CD4-positive, alpha-beta T cell (primary cell): ENCODE measurements around the gene RAMP3. TPM values are rescaled to one million over a fixed set of nuclear protein-coding genes. Genes with fewer than 3 reads are reported as not detected.
"Not testable (repeated sequence)": the region's sequence is repeated elsewhere in the genome, so short reads cannot be mapped to it uniquely, and the experiment has no call there.

Experiments used
- ATAC-seq: fragments of 200-7000 bp; cut with Tn5 transposase; one replicate; pipeline ENCODE4 v1.10.0; 2022; ENCODE audit warnings: mild to moderate bottlenecking; ENCODE audit not compliant: poor library complexity
- CTCF ChIA-PET: fragments of 350-600 bp; sonication (Branson Sonifier 250); formaldehyde crosslinking; loops from one replicate; lab custom pipeline; 2021; ENCODE audit warnings: antibody characterized with exemption, inconsistent platforms; lab: Charles Lee
- POLR2A ChIA-PET: fragments of 350-600 bp; sonication (Branson Sonifier 250); formaldehyde crosslinking; loops from one replicate; lab custom pipeline; 2021; ENCODE audit warnings: antibody characterized with exemption, inconsistent platforms; lab: Charles Lee
- DNase-seq, 14 experiments: peaks; one replicate each; pipeline ENCODE4 v3.0.0-alpha.2; 2013 to 2020; ENCODE audit warnings: mixed read lengths in 2 of 14
- H3K27ac ChIP-seq, 2 donors: one replicate each; pipeline versions ENCODE4 v1.5.1 to v1.7.0; 2013; ENCODE audit warnings: low read length in 2 of 2, low read depth in 1 of 2, mild to moderate bottlenecking in 1 of 2
- H3K27me3 ChIP-seq, 2 experiments: 1 replicate in 1 of 2; 2 replicates in 1 of 2; pipeline versions ENCODE4 v1.6.1 to v1.7.0; 2013; ENCODE audit warnings: low read length in 2 of 2, control low read depth in 1 of 2, mild to moderate bottlenecking in 1 of 2, moderate library complexity in 1 of 2; ENCODE audit not compliant: insufficient read depth in 2 of 2, control insufficient read depth in 1 of 2
- H3K36me3 ChIP-seq: one replicate; pipeline ENCODE4 v1.6.1; 2013; ENCODE audit warnings: low read length, control low read depth; ENCODE audit not compliant: insufficient read depth
- H3K4me1 ChIP-seq: one replicate; pipeline ENCODE4 v1.6.1; 2013; ENCODE audit warnings: low read length, control low read depth; ENCODE audit not compliant: insufficient read depth
- H3K4me3 ChIP-seq: one replicate; pipeline ENCODE4 v1.5.1; 2013; ENCODE audit warnings: mild to moderate bottlenecking, low read length, moderate library complexity
- H3K9me3 ChIP-seq, 2 experiments: 1 replicate in 1 of 2; 2 replicates in 1 of 2; pipeline versions ENCODE4 v1.6.1 to v1.7.0; 2013; ENCODE audit warnings: low read length in 2 of 2, mild to moderate bottlenecking in 2 of 2, control low read depth in 1 of 2, moderate library complexity in 1 of 2; ENCODE audit not compliant: control insufficient read depth in 1 of 2, insufficient read depth in 1 of 2
- H3K27ac Mint-ChIP-seq: one replicate; pipeline ENCODE4 v1.8.0; 2020; ENCODE audit warnings: mixed read lengths
- H3K27me3 Mint-ChIP-seq: one replicate; pipeline ENCODE4 v1.8.0; 2021; ENCODE audit warnings: mixed read lengths
- H3K36me3 Mint-ChIP-seq: one replicate; pipeline ENCODE4 v1.8.0; 2021; ENCODE audit warnings: low read depth, mixed read lengths
- H3K4me1 Mint-ChIP-seq: one replicate; pipeline ENCODE4 v1.8.0; 2021; ENCODE audit warnings: low read depth, mixed read lengths
- H3K4me3 Mint-ChIP-seq: one replicate; pipeline ENCODE4 v1.8.0; 2020; ENCODE audit warnings: mild to moderate bottlenecking, mixed read lengths
- H3K9me3 Mint-ChIP-seq: one replicate; pipeline ENCODE4 v1.8.0; 2020; ENCODE audit warnings: mixed read lengths
- intact Hi-C, 2 experiments: fragments of 100-400 bp; cut with DNase I in 1 of 2; cut with micrococcal nuclease in 1 of 2; formaldehyde crosslinking; loops; one replicate each; pipeline versions ENCODE4 v1.15.1 to v1.9.0; 2023 to 2025; cut with DNase I, micrococcal nuclease
- total RNA-seq, 174 experiments: library from RNA in 2 of 174; stranded (reverse) in 2 of 174; gene quantifications; one replicate each; pipeline ENCODE4 v1.2.3 and lab custom pipeline; 2021 to 2026
- TF ChIP-seq, protein P1 (sequence below): fragments of 200-600 bp; IDR thresholded peaks from one replicate; pipeline ENCODE4 v1.8.0; 2022; ENCODE audit warnings: antibody characterized with exemption, mild to moderate bottlenecking

RAMP3 gene
- total RNA-seq, 2 experiments from 2014 or later: not detected

GRCh38 chr7:45112648-45113047 lies 44.9 kb upstream of the RAMP3 start:
- Mint-ChIP-seq H3K27me3 (peaks cover 9% of the 10 kb centered on the region), H3K4me1 (peaks cover 48% of the 10 kb centered on the region), H3K36me3 (peaks cover 38% of the 10 kb centered on the region), H3K9me3 (no peaks in the 10 kb centered on the region), H3K4me3 (peak overlapping the region; percentile 98), H3K27ac (peak overlapping the region; percentile 96)
- no peak overlapping the region for H3K27ac ChIP-seq
- no peak for ATAC-seq
- H3K9me3 ChIP-seq: no peaks in the 10 kb centered on the region
- POLR2A ChIA-PET: interaction anchor here (1.6 to 3.2 kb wide), 6 partner anchors 26 to 623 kb away, joined by 3 to 36 read pairs (median 10); partner anchors contain the start of genes CCM2, DDX56, NUDCD3 and PURB
- DNase-seq: no peak
- TF ChIP-seq, protein P1, sequence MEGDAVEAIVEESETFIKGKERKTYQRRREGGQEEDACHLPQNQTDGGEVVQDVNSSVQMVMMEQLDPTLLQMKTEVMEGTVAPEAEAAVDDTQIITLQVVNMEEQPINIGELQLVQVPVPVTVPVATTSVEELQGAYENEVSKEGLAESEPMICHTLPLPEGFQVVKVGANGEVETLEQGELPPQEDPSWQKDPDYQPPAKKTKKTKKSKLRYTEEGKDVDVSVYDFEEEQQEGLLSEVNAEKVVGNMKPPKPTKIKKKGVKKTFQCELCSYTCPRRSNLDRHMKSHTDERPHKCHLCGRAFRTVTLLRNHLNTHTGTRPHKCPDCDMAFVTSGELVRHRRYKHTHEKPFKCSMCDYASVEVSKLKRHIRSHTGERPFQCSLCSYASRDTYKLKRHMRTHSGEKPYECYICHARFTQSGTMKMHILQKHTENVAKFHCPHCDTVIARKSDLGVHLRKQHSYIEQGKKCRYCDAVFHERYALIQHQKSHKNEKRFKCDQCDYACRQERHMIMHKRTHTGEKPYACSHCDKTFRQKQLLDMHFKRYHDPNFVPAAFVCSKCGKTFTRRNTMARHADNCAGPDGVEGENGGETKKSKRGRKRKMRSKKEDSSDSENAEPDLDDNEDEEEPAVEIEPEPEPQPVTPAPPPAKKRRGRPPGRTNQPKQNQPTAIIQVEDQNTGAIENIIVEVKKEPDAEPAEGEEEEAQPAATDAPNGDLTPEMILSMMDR: no peak
- H3K27me3 ChIP-seq: no peaks in the 10 kb centered on the region
- H3K36me3 ChIP-seq: peaks cover 18% of the 10 kb centered on the region
- CTCF ChIA-PET: interaction anchor here (1.2 to 2.9 kb wide), 2 partner anchors 23 to 139 kb away, joined by 5 to 14 read pairs; no protein-coding TSS in a partner anchor
- intact Hi-C loops: loop anchor here (2.0 to 5.0 kb wide), 6 partner anchors 22 to 910 kb away; partner anchors contain the start of genes H2AZ2 (in 1 of the 2) and YKT6 (in 1 of the 2)
- peaks cover 42% of the 10 kb centered on the region for H3K4me1 ChIP-seq
- no peak overlapping the region for H3K4me3 ChIP-seq

GRCh38 chr7:45114257-45114656 lies 43.3 kb upstream of the RAMP3 start:
- POLR2A ChIA-PET, H3K27ac ChIP-seq, H3K9me3 ChIP-seq, H3K9me3 Mint-ChIP-seq, H3K27me3 Mint-ChIP-seq, H3K4me3 ChIP-seq, ATAC-seq, H3K27me3 ChIP-seq, H3K36me3 ChIP-seq, DNase-seq: not testable (repeated sequence)
- peaks cover 27% of the 10 kb centered on the region for H3K4me1 ChIP-seq
- intact Hi-C loops: loop anchor here (5.0 kb wide), 5 partner anchors 87 to 912 kb away; partner anchors contain the start of genes H2AZ2 (in 1 of the 2) and YKT6 (in 1 of the 2)
- Mint-ChIP-seq H3K4me1 (peaks cover 31% of the 10 kb centered on the region), H3K4me3 (peak overlapping the region; percentile 70), H3K36me3 (peaks cover 23% of the 10 kb centered on the region), H3K27ac (peak overlapping the region; percentile 69)
- CTCF ChIA-PET: interaction anchor here (1.2 to 2.0 kb wide), 2 partner anchors 21 to 140 kb away, joined by 4 to 9 read pairs; no protein-coding TSS in a partner anchor

GRCh38 chr7:45114926-45115325 lies 42.7 kb upstream of the RAMP3 start:
- Mint-ChIP-seq H3K9me3 (no peaks in the 10 kb centered on the region), H3K4me1 (peaks cover 27% of the 10 kb centered on the region), H3K27ac (no peak overlapping the region), H3K27me3 (peaks cover 12% of the 10 kb centered on the region), H3K4me3 (no peak overlapping the region), H3K36me3 (peaks cover 20% of the 10 kb centered on the region)
- DNase-seq (no peak), ATAC-seq (no peak)
- no peak overlapping the region for H3K27ac ChIP-seq
- CTCF ChIA-PET: interaction anchor here (1.2 to 2.0 kb wide), 2 partner anchors 21 to 141 kb away, joined by 4 to 9 read pairs; no protein-coding TSS in a partner anchor
- intact Hi-C loops: loop anchor here (5.0 kb wide), 5 partner anchors 88 to 913 kb away; partner anchors contain the start of genes H2AZ2 (in 1 of the 2) and YKT6 (in 1 of the 2)
- peaks cover 22% of the 10 kb centered on the region for H3K4me1 ChIP-seq
- H3K4me3 ChIP-seq: no peak overlapping the region
- no peaks in the 10 kb centered on the region for H3K9me3 ChIP-seq
- TF ChIP-seq, protein P1: no peak
- POLR2A ChIA-PET: interaction anchor here (0.8 kb wide), 1 partner anchor 234 kb away, joined by 4 read pairs; no protein-coding TSS in a partner anchor
- no peaks in the 10 kb centered on the region for H3K27me3 ChIP-seq
- no peaks in the 10 kb centered on the region for H3K36me3 ChIP-seq
